ENCODE measurements around the gene ACP2. TPM values are rescaled to one million over a fixed set of nuclear protein-coding genes. Genes with fewer than 3 reads are reported as not detected.

Gene ACP2
- total RNA-seq: 53.3 and 53.8 TPM in 2 replicates

GRCh38 chr11:47248664-47249377, at the start of gene ACP2:
ACP2 (minus strand) TSS chr11:47248814; CDS start chr11:47248789, 25 bp downstream.

DNA sequence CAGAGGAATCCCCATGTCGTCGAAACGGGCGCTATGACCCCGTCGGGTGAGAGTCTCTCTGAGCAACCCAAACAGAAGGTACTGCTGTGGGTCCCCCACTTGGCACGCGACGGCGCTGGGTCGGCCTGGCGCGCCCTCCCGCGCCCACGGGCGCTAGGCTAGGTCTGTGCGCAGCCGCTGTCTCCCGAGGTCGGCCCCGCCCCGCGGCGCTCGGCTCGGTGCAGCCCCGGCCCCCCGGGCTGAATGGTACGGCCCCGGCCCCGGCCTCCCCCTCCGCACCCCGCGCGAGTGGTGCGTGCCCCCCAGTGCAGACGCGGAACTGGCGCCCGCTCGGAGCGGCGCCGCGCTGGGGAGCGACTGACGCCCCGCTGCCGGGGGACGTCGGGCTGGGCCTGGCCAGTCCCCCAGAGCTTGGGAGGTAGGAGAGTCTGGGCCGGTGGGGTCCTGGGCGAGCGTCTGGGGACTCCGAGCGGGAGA, 21.3 kb upstream of the ACP2 start, which contains the start of gene MADD:
Gene MADD, plus strand, starts transcription at position 305 of the 477 bp plus-strand sequence.

GRCh38 chr11:47257517-47258316, 9.1 kb upstream of the ACP2 start, which contains the start of gene NR1H3:
NR1H3 (plus strand) TSS chr11:47257996; CDS start chr11:47259217, 1,221 bp downstream.

Other genes with a start within 250 kb of the ACP2 start
- gene ARFGAP2, start 71.9 kb downstream of the ACP2 start, total RNA-seq: 140 and 162 TPM in 2 replicates
- 16.6 and 22.3 TPM in 2 replicates for gene PACSIN3, start 62.4 kb downstream of the ACP2 start, total RNA-seq
- 31.7 and 64.3 TPM in 2 replicates for gene DDB2, start 33.8 kb downstream of the ACP2 start, total RNA-seq
- gene NR1H3, start 9.2 kb upstream of the ACP2 start, total RNA-seq: 15.0 and 32.4 TPM in 2 replicates
- gene MADD, start 21.3 kb upstream of the ACP2 start, total RNA-seq: 31.5 and 36.1 TPM in 2 replicates
- not detected in 2 replicates for gene MYBPC3, start 103.9 kb upstream of the ACP2 start, total RNA-seq
- gene SPI1, start 129.7 kb upstream of the ACP2 start, total RNA-seq: 0.29 TPM in 1 of 2 replicates, not detected in the other
- 111 and 138 TPM in 2 replicates for gene SLC39A13, start 159.8 kb upstream of the ACP2 start, total RNA-seq
- gene PSMC3, start 177.6 kb upstream of the ACP2 start, total RNA-seq: 197 and 211 TPM in 2 replicates
- gene RAPSN, start 200.3 kb upstream of the ACP2 start, total RNA-seq: 0.14 and 0.44 TPM in 2 replicates